HG03575 (cell line): ENCODE results near the gene FAM171A1.
"Not testable (repeated sequence)": the region's sequence is repeated elsewhere in the genome, so short reads cannot be mapped to it uniquely, and the experiment has no call there.

ENCODE experiments used
- ATAC-seq: cut with Tn5 transposase; IDR thresholded peaks from one replicate; pipeline ENCODE4 v1.9.1; 2021; ENCODE audit not compliant: unreplicated experiment, insufficient number of reproducible peaks, low FRiP score; ENCODE audit errors: extremely low read depth

Gene FAM171A1

DNA sequence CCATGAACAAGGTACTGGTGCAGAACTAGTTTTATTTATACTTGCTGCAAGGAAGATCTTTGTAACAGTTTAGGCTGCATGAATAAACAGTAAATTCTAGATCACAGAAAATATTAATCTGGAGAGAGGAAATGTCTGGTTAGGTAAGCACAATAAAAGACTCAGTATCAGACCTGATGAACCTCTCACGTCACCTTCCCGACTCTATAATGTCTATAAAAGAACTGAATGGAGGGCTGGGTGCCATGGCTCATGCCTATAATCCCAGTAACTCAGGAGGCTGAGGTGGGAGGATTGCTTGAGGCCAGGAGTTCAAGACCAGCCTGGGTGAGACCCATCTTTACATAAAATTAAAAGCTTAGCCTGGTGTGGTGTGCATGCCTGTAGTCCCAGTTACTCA lies 65.9 kb downstream of the FAM171A1 start:
- ATAC-seq, result no peak

- ATAC-seq, result not testable (repeated sequence)
These were observed 68.7 kb downstream of the FAM171A1 start for GRCh38 chr10:15302188-15302956.

DNA sequence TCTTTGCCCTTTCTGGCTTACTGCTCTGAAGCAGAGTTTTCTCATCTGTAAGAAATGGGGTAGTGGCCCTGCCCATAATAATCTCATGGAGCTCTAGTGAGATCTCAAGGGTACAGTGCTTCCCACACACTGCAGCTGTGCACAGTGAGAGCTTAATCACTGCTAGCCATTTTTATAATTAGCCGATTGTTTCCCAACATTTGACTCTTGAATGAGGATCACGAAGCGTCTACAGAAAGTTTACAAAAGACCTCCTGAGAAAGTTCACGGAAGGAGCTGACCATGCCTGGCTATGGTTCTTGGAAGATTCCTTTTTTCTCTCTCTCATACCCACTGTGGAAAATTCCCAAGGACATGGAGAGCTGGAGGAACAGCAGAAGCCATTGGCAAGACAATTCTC lies 70.4 kb downstream of the FAM171A1 start:
- no peak for ATAC-seq

DNA sequence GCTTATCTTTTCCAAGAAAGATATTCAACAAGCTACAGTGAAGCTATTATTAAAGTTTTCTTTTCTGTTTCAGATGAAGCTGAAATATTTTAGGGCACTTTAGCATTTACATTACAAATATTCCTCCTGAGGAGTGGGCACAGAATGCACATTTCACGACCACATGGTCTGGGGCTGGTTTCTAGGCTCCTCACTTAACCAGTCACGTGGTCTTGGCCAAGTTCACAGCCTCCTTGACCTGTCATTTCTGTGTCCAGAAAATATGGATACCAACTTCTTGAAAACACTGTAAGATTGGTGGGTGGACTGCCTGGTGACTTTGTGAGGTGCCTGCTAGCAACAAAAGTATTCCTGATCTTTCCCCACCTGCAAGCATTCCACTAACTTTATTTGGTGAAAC lies 70.9 kb downstream of the FAM171A1 start:
- ATAC-seq, result no peak

DNA sequence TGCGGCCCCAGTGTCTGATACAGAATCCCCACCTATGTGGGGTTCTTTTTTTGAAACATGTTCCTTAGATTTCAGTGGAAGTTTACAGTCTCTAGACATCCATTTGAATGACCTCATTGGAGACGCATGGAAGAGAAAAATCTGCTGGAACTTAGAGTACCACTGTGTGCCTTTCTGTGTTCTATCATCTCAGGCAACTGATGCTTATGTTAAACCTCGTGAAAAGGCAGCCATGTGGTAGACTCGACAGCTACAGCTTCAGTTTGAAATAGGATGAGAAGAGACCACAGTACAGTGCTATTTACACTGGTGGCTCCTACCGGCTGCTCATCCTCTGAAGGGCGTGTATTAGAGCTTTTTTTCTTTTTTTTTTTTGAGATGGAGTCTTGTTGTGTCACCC lies 74.4 kb downstream of the FAM171A1 start:
- no peak for ATAC-seq

- no peak for ATAC-seq
These were observed 75.4 kb downstream of the FAM171A1 start for GRCh38 chr10:15295537-15296325.

- no peak for ATAC-seq
These were observed 76.9 kb downstream of the FAM171A1 start for GRCh38 chr10:15293862-15294842.

DNA sequence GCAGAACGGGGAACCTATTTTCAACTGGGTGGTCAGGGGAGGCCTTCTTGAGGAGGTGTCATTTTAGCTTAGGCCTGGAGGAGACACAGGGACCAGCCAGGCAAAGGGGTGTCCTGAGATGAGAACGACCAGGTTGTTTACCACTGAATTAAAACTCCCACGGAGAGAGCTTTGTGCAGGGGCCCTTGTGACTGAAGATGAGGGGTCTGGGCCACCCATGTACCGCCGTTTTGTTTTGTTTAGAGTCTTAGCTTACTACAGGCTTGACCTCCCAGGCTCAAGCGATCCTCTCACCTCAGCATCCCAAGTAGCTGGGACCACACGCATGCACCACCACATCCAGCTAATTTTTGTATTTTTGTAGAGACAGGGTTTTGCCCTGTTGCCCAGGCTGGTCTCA lies 80.4 kb downstream of the FAM171A1 start:
- ATAC-seq, result no peak

GRCh38 chr10:15290150-15290549 lies 80.9 kb downstream of the FAM171A1 start:
- no peak for ATAC-seq

DNA sequence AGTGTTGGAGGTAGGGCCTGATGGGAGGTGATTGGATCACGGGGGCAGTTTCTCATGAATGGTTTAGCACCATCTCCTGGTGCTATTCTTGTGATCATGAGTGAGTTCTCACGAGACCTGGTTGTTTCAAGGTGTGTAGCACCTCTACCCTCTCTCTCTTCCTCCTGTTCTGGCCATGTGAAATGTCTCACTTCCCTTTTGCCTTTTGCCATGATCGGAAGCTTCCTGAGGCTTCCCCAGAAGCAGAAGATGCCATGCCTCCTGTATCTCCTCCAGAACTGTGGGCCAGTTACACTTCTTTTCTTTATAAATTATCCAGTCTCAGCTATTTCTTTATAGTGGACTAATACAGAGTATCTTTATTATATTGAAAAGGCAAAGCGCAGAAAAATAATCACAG lies 90.1 kb downstream of the FAM171A1 start:
- no peak for ATAC-seq

GRCh38 chr10:15280462-15280861 lies 90.6 kb downstream of the FAM171A1 start:
- ATAC-seq, result no peak

GRCh38 chr10:15279236-15279635 lies 91.9 kb downstream of the FAM171A1 start:
- no peak for ATAC-seq

DNA sequence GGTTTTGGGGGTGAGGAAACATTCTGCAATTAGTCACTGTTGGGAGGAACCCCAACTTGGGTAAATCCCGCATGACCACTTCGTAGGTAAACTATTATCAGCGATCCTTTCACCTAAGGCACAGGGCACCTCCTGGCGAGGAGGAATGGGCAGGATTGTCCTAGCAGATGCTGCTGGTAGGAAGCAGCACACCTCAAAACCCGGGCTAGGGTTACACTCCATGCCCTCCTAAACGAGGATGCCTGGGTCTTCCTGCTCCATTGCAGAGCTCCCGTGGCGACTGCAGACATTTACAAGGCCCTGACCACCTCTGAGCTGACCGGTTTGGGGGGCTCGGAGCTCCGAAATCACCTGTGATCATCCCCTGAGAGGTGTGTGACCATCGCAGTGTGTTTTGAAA lies 92.3 kb downstream of the FAM171A1 start:
- no peak for ATAC-seq

- ATAC-seq, result not testable (repeated sequence)
These were observed 95.0 kb downstream of the FAM171A1 start for GRCh38 chr10:15276039-15276438.

DNA sequence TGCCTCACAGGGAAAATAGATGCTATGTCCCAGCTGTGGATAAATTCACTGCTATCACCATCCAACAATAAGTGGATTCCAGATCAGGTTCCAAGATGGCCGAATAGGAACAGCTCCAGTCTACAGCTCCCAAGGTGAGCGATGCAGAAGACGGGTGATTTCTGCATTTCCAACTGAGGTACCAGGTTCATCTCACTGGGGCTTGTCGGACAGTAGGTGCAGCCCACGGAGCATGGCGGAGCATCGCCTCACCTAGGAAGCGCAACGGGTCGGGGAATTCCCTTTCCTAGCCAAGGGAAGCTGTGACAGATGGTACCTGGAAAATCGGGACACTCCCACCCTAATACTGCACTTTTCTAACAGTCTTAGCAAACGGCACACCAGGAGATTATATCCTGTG lies 101.3 kb downstream of the FAM171A1 start:
- not testable (repeated sequence) for ATAC-seq

DNA sequence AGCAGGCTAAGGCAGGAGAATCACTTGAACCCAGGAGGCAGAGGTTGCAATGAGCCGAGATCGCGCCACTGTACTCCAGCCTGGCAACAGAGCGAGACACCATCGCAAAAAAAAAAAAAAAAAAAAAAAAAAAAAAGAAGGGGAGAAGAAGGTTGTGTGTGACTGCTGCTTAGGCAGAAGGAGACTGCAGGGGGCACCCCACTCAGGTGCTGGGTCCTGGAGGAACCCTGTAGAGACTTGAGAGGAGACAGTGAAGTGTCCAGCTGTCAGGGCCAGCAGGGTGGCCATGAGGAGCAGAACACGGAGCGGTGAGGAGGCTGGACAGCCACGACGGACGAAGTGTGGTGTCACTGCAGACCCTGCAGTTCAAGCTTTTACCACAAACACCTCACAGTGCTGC lies 103.6 kb downstream of the FAM171A1 start:
- ATAC-seq, result no peak

DNA sequence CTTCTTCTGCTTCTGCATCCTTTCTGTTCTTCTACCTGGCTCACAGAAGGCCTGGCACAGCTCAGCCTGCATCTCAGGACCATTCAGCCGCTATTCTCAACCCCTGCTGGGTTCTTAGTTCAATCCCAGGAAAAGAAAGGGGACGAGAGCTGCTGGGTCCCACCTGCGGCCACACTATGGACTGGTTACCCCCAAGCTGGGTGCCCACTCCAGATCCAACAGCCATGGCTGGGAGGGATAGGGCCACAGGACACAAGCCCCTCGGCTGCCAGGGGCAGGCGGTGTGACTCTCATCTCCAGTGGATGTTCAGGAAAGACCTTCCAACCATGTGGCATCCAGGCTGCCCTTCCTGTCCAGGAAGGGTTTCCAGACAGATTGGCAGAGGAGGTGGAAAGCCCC lies 105.0 kb downstream of the FAM171A1 start:
- ATAC-seq, result no peak

DNA sequence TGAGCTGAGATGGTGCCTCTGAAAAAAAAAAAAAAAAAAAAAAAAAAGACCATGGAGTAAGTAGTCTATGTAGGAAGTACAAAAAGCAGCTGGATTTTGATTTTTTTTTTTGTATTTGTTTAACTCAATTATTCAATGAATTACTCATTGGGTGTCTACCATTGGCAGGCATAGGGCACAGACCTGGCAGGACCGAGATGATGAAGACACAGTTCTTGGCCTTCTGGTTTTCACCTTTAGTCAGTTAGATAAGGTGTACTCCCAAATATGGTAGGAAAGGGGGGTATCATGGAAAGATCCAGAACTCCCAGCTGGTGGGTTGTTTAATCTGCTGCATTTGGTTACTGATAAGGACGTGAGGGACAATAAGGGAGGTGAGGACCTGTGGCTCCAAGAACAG lies 105.5 kb downstream of the FAM171A1 start:
- no peak for ATAC-seq

- no peak for ATAC-seq
These were observed 106.0 kb downstream of the FAM171A1 start for GRCh38 chr10:15265056-15265455.
